Upper lobe of right lung (tissue), 1 donor: ENCODE measurements around the gene NLRC3. TPM values are rescaled to one million over a fixed set of nuclear protein-coding genes. Genes with fewer than 3 reads are reported as not detected.

ENCODE experiments used
- ATAC-seq: fragments of 200-7000 bp; cut with Tn5 transposase; one replicate; pipeline ENCODE4 v1.9.1; 2020; ENCODE audit warnings: mild to moderate bottlenecking, moderate library complexity
- DNase-seq: peaks from one replicate; pipeline ENCODE4 v3.0.0-alpha.2; 2020
- H3K27ac ChIP-seq: fragments of 200-600 bp; one replicate; pipeline ENCODE4 v1.8.0; 2022
- H3K27me3 ChIP-seq: fragments of 200-600 bp; one replicate; pipeline ENCODE4 v1.8.0; 2022; ENCODE audit warnings: mild to moderate bottlenecking
- H3K36me3 ChIP-seq: fragments of 200-600 bp; one replicate; pipeline ENCODE4 v1.8.0; 2022
- H3K4me1 ChIP-seq: fragments of 200-600 bp; one replicate; pipeline ENCODE4 v1.8.0; 2022
- H3K4me3 ChIP-seq: fragments of 200-600 bp; one replicate; pipeline ENCODE4 v1.8.0; 2022; ENCODE audit warnings: mild to moderate bottlenecking
- H3K9me3 ChIP-seq: fragments of 200-600 bp; one replicate; pipeline ENCODE4 v1.8.0; 2022
- CTCF ChIP-seq: fragments of 200-600 bp; IDR thresholded peaks from one replicate; pipeline ENCODE4 v1.8.0; 2022; ENCODE audit warnings: antibody characterized with exemption
- intact Hi-C: fragments of 100-400 bp; cut with DNase I; formaldehyde crosslinking; loops from one replicate; pipeline ENCODE4 v1.11.0; 2022
- total RNA-seq: library from RNA; stranded (reverse); fragmentation: NEBNext Ultra II Directional; extraction: Animal tissue kit (Norgen Biotek cat#: 25700); gene quantifications from one replicate; pipeline ENCODE4 v1.2.1, GENCODE V29; 2021
- donor health status: DM: no; HTN: yes; CAD: no; lungs with severe emphysema.

The NLRC3 gene
- total RNA-seq, 1 donor from 2014 or later, result 5.5 TPM

GRCh38 chr16:3591991-3592390 is 14.8 kb upstream of the NLRC3 start:
- H3K4me1 ChIP-seq, result peaks cover 21% of the 10 kb centered on the region
- H3K27ac ChIP-seq, result no peak overlapping the region
- no peaks in the 10 kb centered on the region for H3K27me3 ChIP-seq
- H3K36me3 ChIP-seq, result no peaks in the 10 kb centered on the region
- no peak for TF ChIP-seq CTCF
- DNase-seq (peak; percentile 48), ATAC-seq (no peak)
- H3K9me3 ChIP-seq, result no peaks in the 10 kb centered on the region
- H3K4me3 ChIP-seq, result no peak overlapping the region
- intact Hi-C loops, result no loop called here

GRCh38 chr16:3591436-3591803 is 14.2 kb upstream of the NLRC3 start:
- no peak overlapping the region for H3K4me3 ChIP-seq
- intact Hi-C loops, result no loop called here
- peak overlapping the region; percentile 55 for H3K27ac ChIP-seq
- no peaks in the 10 kb centered on the region for H3K27me3 ChIP-seq
- no peak for TF ChIP-seq CTCF
- ATAC-seq (peak; percentile 57), DNase-seq (no peak)
- peaks cover 21% of the 10 kb centered on the region for H3K4me1 ChIP-seq
- no peaks in the 10 kb centered on the region for H3K36me3 ChIP-seq
- no peaks in the 10 kb centered on the region for H3K9me3 ChIP-seq

- no peak for TF ChIP-seq CTCF
- Histone ChIP-seq H3K27ac (peak overlapping the region; percentile 55), H3K4me1 (peaks cover 21% of the 10 kb centered on the region), H3K4me3 (no peak overlapping the region), H3K9me3 (no peaks in the 10 kb centered on the region), H3K36me3 (no peaks in the 10 kb centered on the region), H3K27me3 (no peaks in the 10 kb centered on the region)
- intact Hi-C loops, result no loop called here
- DNase-seq (peak; percentile 80), ATAC-seq (peak; percentile 71)
These were observed 13.7 kb upstream of the NLRC3 start for GRCh38 chr16:3590736-3591435.

GRCh38 chr16:3589991-3590701 is 12.9 kb upstream of the NLRC3 start:
- no peak for ATAC-seq
- TF ChIP-seq CTCF, result no peak
- intact Hi-C loops, result no loop called here

GRCh38 chr16:3589441-3589921 is 12.3 kb upstream of the NLRC3 start:
- H3K27me3 ChIP-seq, result no peaks in the 10 kb centered on the region
- no peak overlapping the region for H3K4me3 ChIP-seq
- H3K36me3 ChIP-seq, result peaks cover under 1% of the 10 kb centered on the region
- H3K27ac ChIP-seq, result no peak overlapping the region
- DNase-seq (no peak), ATAC-seq (peak; percentile 71)
- intact Hi-C loops, result no loop called here
- H3K4me1 ChIP-seq, result peaks cover 21% of the 10 kb centered on the region
- H3K9me3 ChIP-seq, result no peaks in the 10 kb centered on the region
- TF ChIP-seq CTCF, result no peak

More at GRCh38 chr16:3589991-3590701, 12.9 kb upstream of the NLRC3 start:
- Histone ChIP-seq H3K9me3 (no peaks in the 10 kb centered on the region), H3K4me3 (no peak overlapping the region), H3K36me3 (no peaks in the 10 kb centered on the region), H3K27ac (peak overlapping the region; percentile 55), H3K4me1 (peaks cover 21% of the 10 kb centered on the region), H3K27me3 (no peaks in the 10 kb centered on the region)
- DNase-seq, result no peak
